Measurements from ENCODE around the gene THAP4.

- TF ChIP-seq POLR2A (IDR thresholded peaks at IDR 0.05) (no peak), CTCF (IDR thresholded peaks at IDR 0.05) (no peak)
Measured at GRCh38 chr2:241608881-241609280, 28.1 kb downstream of the THAP4 start.

All from breast epithelium (tissue), 3 donors.